B cell (primary cell): Measurements from ENCODE around the gene IMMP2L. TPM values are rescaled to one million over a fixed set of nuclear protein-coding genes. Genes with fewer than 3 reads are reported as not detected.

Experiments used
- ATAC-seq: fragments of 200-7000 bp; cut with Tn5 transposase; one replicate; pipeline ENCODE4 v1.10.0; 2021; ENCODE audit warnings: low read depth, mild to moderate bottlenecking, moderate number of reproducible peaks, moderate library complexity
- CTCF ChIA-PET: fragments of 350-600 bp; sonication (Branson Sonifier 250); formaldehyde crosslinking; loops from one replicate; lab custom pipeline; 2021; ENCODE audit warnings: antibody characterized with exemption, inconsistent platforms; lab: Charles Lee
- POLR2A ChIA-PET: fragments of 350-600 bp; sonication (Branson Sonifier 250); formaldehyde crosslinking; loops from one replicate; lab custom pipeline; 2021; ENCODE audit warnings: antibody characterized with exemption; lab: Charles Lee
- DNase-seq: peaks from one replicate; pipeline ENCODE4 v3.0.0; 2013
- H2AFZ ChIP-seq: 2 replicates; pipeline ENCODE4 v1.6.1; 2012; ENCODE audit warnings: mild to moderate bottlenecking, low read depth, low read length; ENCODE audit not compliant: insufficient read depth, poor library complexity, severe bottlenecking
- H3K27ac ChIP-seq, 2 donors: 1 replicate in 1 of 2; 2 replicates in 1 of 2; pipeline ENCODE4 v1.5.1; 2012 to 2013; ENCODE audit warnings: low read length in 2 of 2, mild to moderate bottlenecking in 2 of 2, moderate library complexity in 1 of 2
- H3K27me3 ChIP-seq, 4 experiments: fragments of 200-600 bp in 1 of 4; sonication (generic) in 1 of 4; replicated peaks in 1 of 4; 1 replicate in 2 of 4; 2 replicates in 2 of 4; pipeline versions ENCODE4 v1.6.1 to v1.7.0; 2013 to 2016; ENCODE audit warnings: low read length in 3 of 4, mild to moderate bottlenecking in 2 of 4, mixed read lengths in 1 of 4, moderate library complexity in 1 of 4; ENCODE audit not compliant: insufficient read depth in 4 of 4, control insufficient read depth in 3 of 4; ENCODE audit errors: control extremely low read depth in 1 of 4
- H3K36me3 ChIP-seq, 2 experiments: replicated peaks in 1 of 2; 1 replicate in 1 of 2; 2 replicates in 1 of 2; pipeline versions ENCODE4 v1.6.1 to v1.7.1; 2013; ENCODE audit warnings: low read length in 1 of 2; ENCODE audit not compliant: insufficient read depth in 2 of 2, control insufficient read depth in 1 of 2; ENCODE audit errors: control extremely low read depth in 1 of 2, extremely low read depth in 1 of 2
- H3K4me1 ChIP-seq, 2 donors: fragments of 200-600 bp in 1 of 2; sonication (generic) in 1 of 2; 1 replicate in 1 of 2; 2 replicates in 1 of 2; pipeline versions ENCODE4 v1.5.1 to v1.6.1; 2013 to 2017; ENCODE audit warnings: low read length in 2 of 2; ENCODE audit not compliant: control insufficient read depth in 2 of 2, insufficient read depth in 2 of 2
- H3K4me2 ChIP-seq: replicated peaks from 2 replicates; pipeline ENCODE3; 2012; ENCODE audit warnings: mild to moderate bottlenecking, low read depth, low read length; ENCODE audit not compliant: poor library complexity, severe bottlenecking
- H3K4me3 ChIP-seq, 5 experiments: fragments of 200-600 bp in 1 of 5; sonication (generic) in 1 of 5; 1 replicate in 3 of 5; 2 replicates in 2 of 5; pipeline versions ENCODE4 v1.5.1 to v1.7.0; 2011 to 2016; ENCODE audit warnings: low read length in 4 of 5, mild to moderate bottlenecking in 4 of 5, low read depth in 2 of 5, control low read depth in 1 of 5, moderate library complexity in 1 of 5; ENCODE audit not compliant: insufficient read depth in 1 of 5; ENCODE audit errors: control extremely low read depth in 1 of 5, extremely low read depth in 1 of 5
- H3K79me2 ChIP-seq: fragments of 200-600 bp; sonication (generic); one replicate; pipeline ENCODE4 v1.6.0; 2016; ENCODE audit warnings: low read length; ENCODE audit not compliant: control insufficient read depth, insufficient read depth
- H3K9ac ChIP-seq: fragments of 200-600 bp; sonication (generic); 2 replicates; pipeline ENCODE4 v1.6.1; 2017; ENCODE audit warnings: mild to moderate bottlenecking, low read length, moderate library complexity
- H3K9me3 ChIP-seq, 3 donors: one replicate each; pipeline versions ENCODE4 v1.6.1 to v1.7.1; 2013; ENCODE audit warnings: low read length in 2 of 3; ENCODE audit not compliant: control insufficient read depth in 2 of 3, insufficient read depth in 1 of 3; ENCODE audit errors: control extremely low read depth in 1 of 3
- H4K20me1 ChIP-seq: 2 replicates; pipeline ENCODE4 v1.6.0; 2012; ENCODE audit warnings: mild to moderate bottlenecking, low read length; ENCODE audit not compliant: insufficient read depth, control insufficient read depth, poor library complexity, severe bottlenecking
- H3K27ac Mint-ChIP-seq: one replicate; pipeline ENCODE4 v1.8.0; 2021; ENCODE audit warnings: mixed read lengths
- H3K27me3 Mint-ChIP-seq: one replicate; pipeline ENCODE4 v1.8.0; 2021; ENCODE audit warnings: mixed read lengths
- H3K4me1 Mint-ChIP-seq: one replicate; pipeline ENCODE4 v1.8.0; 2021; ENCODE audit warnings: mixed read lengths
- H3K4me3 Mint-ChIP-seq: one replicate; pipeline ENCODE4 v1.8.0; 2021; ENCODE audit warnings: mixed read lengths
- H3K9me3 Mint-ChIP-seq: one replicate; pipeline ENCODE4 v1.8.0; 2022; ENCODE audit warnings: mixed read lengths; ENCODE audit not compliant: insufficient read depth
- EZH2 ChIP-seq: IDR thresholded peaks from 2 replicates; pipeline ENCODE4 v1.6.1; 2012; ENCODE audit warnings: borderline replicate concordance, low read depth, mild to moderate bottlenecking, moderate library complexity, low read length; ENCODE audit not compliant: insufficient read depth, poor library complexity, severe bottlenecking
- WGBS: methylation state at CpG from one replicate; pipeline ENCODE4 v1.1.5; 2013; ENCODE audit warnings: missing lambda C conversion rate; ENCODE audit not compliant: insufficient coverage; 5-methylcytosine and 5-hydroxymethylcytosine counted together
- intact Hi-C: fragments of 100-400 bp; cut with micrococcal nuclease; formaldehyde crosslinking; loops from one replicate; pipeline ENCODE4 v1.10.0; 2022
- polyA plus RNA-seq: library from polyadenylated mRNA; depleted of rRNA; stranded (reverse); fragments of >200 nt; gene quantifications from 2 replicates; pipeline ENCODE4 v1.2.3, GENCODE V29; 2012
- total RNA-seq, 2 donors: library from RNA; stranded (reverse); fragments of 120-200 nt in 1 of 2; gene quantifications; 1 replicate in 1 of 2; 2 replicates in 1 of 2; pipeline versions ENCODE4 v1.2.3 to v1.2.4, GENCODE V29; 2013 to 2022
- TF ChIP-seq, protein P1 (sequence below): fragments of 200-600 bp; IDR thresholded peaks from one replicate; pipeline ENCODE4 v1.8.0; 2022; ENCODE audit warnings: antibody characterized with exemption, mild to moderate bottlenecking

IMMP2L gene
- total and polyA plus RNA-seq, 2 donors (not counting 1 experiment from before 2014, with no cell fraction given): 3.8 to 34.2 TPM

- H3K27ac Mint-ChIP-seq: no peak overlapping the region
- no peaks in the 10 kb centered on the region for H3K4me1 Mint-ChIP-seq
- ATAC-seq (no peak), DNase-seq (no peak)
- no peaks in the 10 kb centered on the region for H3K27me3 Mint-ChIP-seq
- Histone ChIP-seq H3K79me2 (no peaks in the 10 kb centered on the region), H3K9ac (no peak overlapping the region), H3K9me3 (no peaks in the 10 kb centered on the region), H3K36me3 (no peaks in the 10 kb centered on the region), H3K4me2 (no peak overlapping the region), H3K27ac (no peak overlapping the region), H2AFZ (no peak overlapping the region), H4K20me1 (no peaks in the 10 kb centered on the region), H3K27me3 (no peaks in the 10 kb centered on the region), H3K4me1 (no peaks in the 10 kb centered on the region), H3K4me3 (no peak overlapping the region)
- WGBS: 89% methylated on average over 1 of the region's 1 CpG
- TF ChIP-seq, protein P1, sequence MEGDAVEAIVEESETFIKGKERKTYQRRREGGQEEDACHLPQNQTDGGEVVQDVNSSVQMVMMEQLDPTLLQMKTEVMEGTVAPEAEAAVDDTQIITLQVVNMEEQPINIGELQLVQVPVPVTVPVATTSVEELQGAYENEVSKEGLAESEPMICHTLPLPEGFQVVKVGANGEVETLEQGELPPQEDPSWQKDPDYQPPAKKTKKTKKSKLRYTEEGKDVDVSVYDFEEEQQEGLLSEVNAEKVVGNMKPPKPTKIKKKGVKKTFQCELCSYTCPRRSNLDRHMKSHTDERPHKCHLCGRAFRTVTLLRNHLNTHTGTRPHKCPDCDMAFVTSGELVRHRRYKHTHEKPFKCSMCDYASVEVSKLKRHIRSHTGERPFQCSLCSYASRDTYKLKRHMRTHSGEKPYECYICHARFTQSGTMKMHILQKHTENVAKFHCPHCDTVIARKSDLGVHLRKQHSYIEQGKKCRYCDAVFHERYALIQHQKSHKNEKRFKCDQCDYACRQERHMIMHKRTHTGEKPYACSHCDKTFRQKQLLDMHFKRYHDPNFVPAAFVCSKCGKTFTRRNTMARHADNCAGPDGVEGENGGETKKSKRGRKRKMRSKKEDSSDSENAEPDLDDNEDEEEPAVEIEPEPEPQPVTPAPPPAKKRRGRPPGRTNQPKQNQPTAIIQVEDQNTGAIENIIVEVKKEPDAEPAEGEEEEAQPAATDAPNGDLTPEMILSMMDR: no peak
- TF ChIP-seq EZH2: no peak
- CTCF ChIA-PET: no interaction called here
- no peaks in the 10 kb centered on the region for H3K9me3 Mint-ChIP-seq
- intact Hi-C loops: no loop called here
- no peak overlapping the region for H3K4me3 Mint-ChIP-seq
- POLR2A ChIA-PET: no interaction called here
Measured at GRCh38 chr7:110835218-110835617, 727.1 kb downstream of the IMMP2L start.

- DNase-seq (no peak), ATAC-seq (no peak)
- ChIA-PET POLR2A (no interaction called here), CTCF (no interaction called here)
- Histone ChIP-seq H3K27me3 (no peaks in the 10 kb centered on the region), H3K4me2 (no peak overlapping the region), H3K4me3 (no peak overlapping the region), H3K79me2 (no peaks in the 10 kb centered on the region), H3K4me1 (no peaks in the 10 kb centered on the region), H4K20me1 (no peaks in the 10 kb centered on the region), H2AFZ (no peak overlapping the region), H3K27ac (no peak overlapping the region), H3K9me3 (no peaks in the 10 kb centered on the region), H3K36me3 (no peaks in the 10 kb centered on the region), H3K9ac (no peak overlapping the region)
- Mint-ChIP-seq H3K4me1 (no peaks in the 10 kb centered on the region), H3K27ac (no peak overlapping the region), H3K9me3 (no peaks in the 10 kb centered on the region), H3K27me3 (no peaks in the 10 kb centered on the region), H3K4me3 (no peak overlapping the region)
- TF ChIP-seq EZH2: no peak
- TF ChIP-seq, protein P1: no peak
- intact Hi-C loops: no loop called here
- no CpG with 5 or more reads among the region's 3 CpGs for WGBS
Measured at GRCh38 chr7:110831419-110831818, 730.9 kb downstream of the IMMP2L start.
